ENCODE measurements around the gene LAP3.
"Not testable (repeated sequence)": the region's sequence is repeated elsewhere in the genome, so short reads cannot be mapped to it uniquely, and the experiment has no call there.

The LAP3 gene

GRCh38 chr4:17560065-17560673 is 16.8 kb upstream of the LAP3 start:
- H3K4me1 ChIP-seq: no peaks in the 10 kb centered on the region
- H4K20me1 ChIP-seq: no peaks in the 10 kb centered on the region
- no peak overlapping the region for H3K27ac ChIP-seq
- no peak overlapping the region for H3K4me2 ChIP-seq
- H3K9me3 ChIP-seq: no peaks in the 10 kb centered on the region
- TF ChIP-seq Cebpa-rat (IDR thresholded peaks at IDR 0.05): no peak
- H3K9ac ChIP-seq: no peak overlapping the region
- H3K27me3 ChIP-seq: no peaks in the 10 kb centered on the region
- no peak overlapping the region for H3K4me3 ChIP-seq
- no peaks in the 10 kb centered on the region for H3K36me3 ChIP-seq

GRCh38 chr4:17561195-17561909 is 15.6 kb upstream of the LAP3 start:
- Histone ChIP-seq H3K9ac (no peak overlapping the region), H3K4me3 (no peak overlapping the region), H3K4me2 (no peak overlapping the region), H3K36me3 (no peaks in the 10 kb centered on the region), H3K4me1 (no peaks in the 10 kb centered on the region), H3K27me3 (no peaks in the 10 kb centered on the region), H3K27ac (no peak overlapping the region), H4K20me1 (no peaks in the 10 kb centered on the region), H3K9me3 (no peaks in the 10 kb centered on the region)
- TF ChIP-seq Cebpa-rat (IDR thresholded peaks at IDR 0.05): no peak

- Histone ChIP-seq H3K4me1 (no peaks in the 10 kb centered on the region), H3K9me3 (no peaks in the 10 kb centered on the region), H3K27ac (no peak overlapping the region), H4K20me1 (no peaks in the 10 kb centered on the region), H3K4me3 (no peak overlapping the region), H3K36me3 (no peaks in the 10 kb centered on the region), H3K4me2 (no peak overlapping the region), H3K27me3 (no peaks in the 10 kb centered on the region), H3K9ac (no peak overlapping the region)
- no peak for TF ChIP-seq Cebpa-rat (IDR thresholded peaks at IDR 0.05)
Observed at GRCh38 chr4:17562157-17562556, 14.8 kb upstream of the LAP3 start.

GRCh38 chr4:17565846-17566245 is 11.2 kb upstream of the LAP3 start:
- H3K27me3 ChIP-seq: no peaks in the 10 kb centered on the region
- H3K9me3 ChIP-seq: no peaks in the 10 kb centered on the region
- no peaks in the 10 kb centered on the region for H3K36me3 ChIP-seq
- no peaks in the 10 kb centered on the region for H4K20me1 ChIP-seq
- no peak overlapping the region for H3K27ac ChIP-seq
- H3K9ac ChIP-seq: no peak overlapping the region
- H3K4me1 ChIP-seq: no peaks in the 10 kb centered on the region
- no peak for TF ChIP-seq Cebpa-rat (IDR thresholded peaks at IDR 0.05)
- no peak overlapping the region for H3K4me2 ChIP-seq
- H3K4me3 ChIP-seq: no peak overlapping the region

- no peak overlapping the region for H3K27ac ChIP-seq
- H3K9ac ChIP-seq: no peak overlapping the region
- H3K36me3 ChIP-seq: no peaks in the 10 kb centered on the region
- H3K4me3 ChIP-seq: no peak overlapping the region
- H3K4me2 ChIP-seq: no peak overlapping the region
- H4K20me1 ChIP-seq: no peaks in the 10 kb centered on the region
- no peaks in the 10 kb centered on the region for H3K27me3 ChIP-seq
- no peaks in the 10 kb centered on the region for H3K9me3 ChIP-seq
- no peaks in the 10 kb centered on the region for H3K4me1 ChIP-seq
- TF ChIP-seq Cebpa-rat (IDR thresholded peaks at IDR 0.05): no peak
Observed at GRCh38 chr4:17567271-17567670, 9.7 kb upstream of the LAP3 start.

GRCh38 chr4:17574206-17574605 is 2.8 kb upstream of the LAP3 start:
- H3K27me3 ChIP-seq: no peaks in the 10 kb centered on the region
- H3K9me3 ChIP-seq: no peaks in the 10 kb centered on the region
- H3K9ac ChIP-seq: no peak overlapping the region
- no peak overlapping the region for H3K27ac ChIP-seq
- H3K4me2 ChIP-seq: no peak overlapping the region
- no peak for TF ChIP-seq Cebpa-rat (IDR thresholded peaks at IDR 0.05)
- no peaks in the 10 kb centered on the region for H3K36me3 ChIP-seq
- peaks cover 12% of the 10 kb centered on the region; the same call in 1 of the 2 replicates for H4K20me1 ChIP-seq
- H3K4me1 ChIP-seq: peaks cover 23% of the 10 kb centered on the region
- no peak overlapping the region for H3K4me3 ChIP-seq

- peaks cover 32% of the 10 kb centered on the region for H3K4me1 ChIP-seq
- H3K9ac ChIP-seq, H3K27me3 ChIP-seq, H3K9me3 ChIP-seq, H3K4me3 ChIP-seq, H3K27ac ChIP-seq, H3K36me3 ChIP-seq, H3K4me2 ChIP-seq: not testable (repeated sequence)
- H4K20me1 ChIP-seq: peaks cover 13% of the 10 kb centered on the region; the same call in 1 of the 2 replicates
Observed at GRCh38 chr4:17575177-17575576, 1.8 kb upstream of the LAP3 start.

GRCh38 chr4:17577665-17578481 is 875 bp downstream of the LAP3 start:
- TF ChIP-seq Cebpa-rat (IDR thresholded peaks at IDR 0.05): no peak
- Histone ChIP-seq H3K9me3 (no peaks in the 10 kb centered on the region), H3K4me1 (peaks cover 37% of the 10 kb centered on the region), H3K27ac (peak overlapping the region; percentile 86), H3K36me3 (peaks cover 34% of the 10 kb centered on the region), H3K4me2 (peak overlapping the region; percentile 97), H3K9ac (peak overlapping the region; percentile 88), H4K20me1 (peaks cover 13% of the 10 kb centered on the region; the same call in 1 of the 2 replicates), H3K27me3 (no peaks in the 10 kb centered on the region), H3K4me3 (peak overlapping the region; percentile 78)

- peak overlapping the region; percentile 86 for H3K27ac ChIP-seq
- no peaks in the 10 kb centered on the region for H3K9me3 ChIP-seq
- H4K20me1 ChIP-seq: peaks cover 13% of the 10 kb centered on the region; the same call in 1 of the 2 replicates
- H3K27me3 ChIP-seq: no peaks in the 10 kb centered on the region
- peak overlapping the region; percentile 97 for H3K4me2 ChIP-seq
- peaks cover 41% of the 10 kb centered on the region for H3K36me3 ChIP-seq
- peaks cover 37% of the 10 kb centered on the region for H3K4me1 ChIP-seq
- H3K9ac ChIP-seq: peak overlapping the region; percentile 88
- no peak for TF ChIP-seq Cebpa-rat (IDR thresholded peaks at IDR 0.05)
- peak overlapping the region; percentile 78 for H3K4me3 ChIP-seq
Observed at GRCh38 chr4:17578482-17578891, 1.5 kb downstream of the LAP3 start.

- no peak for TF ChIP-seq Cebpa-rat (IDR thresholded peaks at IDR 0.05)
- Histone ChIP-seq H3K27me3 (no peaks in the 10 kb centered on the region), H3K36me3 (peaks cover 65% of the 10 kb centered on the region)
Observed at GRCh38 chr4:17580969-17581368, 4.0 kb downstream of the LAP3 start.

More at GRCh38 chr4:17580969-17581368, 4.0 kb downstream of the LAP3 start:
- peaks cover 35% of the 10 kb centered on the region for H3K4me1 ChIP-seq
- no peak overlapping the region for H3K9ac ChIP-seq
- no peak overlapping the region for H3K4me3 ChIP-seq
- H4K20me1 ChIP-seq: peaks cover 13% of the 10 kb centered on the region; the same call in 1 of the 2 replicates
- no peaks in the 10 kb centered on the region for H3K9me3 ChIP-seq
- H3K27ac ChIP-seq: no peak overlapping the region
- no peak overlapping the region for H3K4me2 ChIP-seq
